PC-9 (cell line): Measurements from ENCODE around the gene FOXD4L6. TPM values are rescaled to one million over a fixed set of nuclear protein-coding genes. Genes with fewer than 3 reads are reported as not detected.
"Not testable (repeated sequence)": the region's sequence is repeated elsewhere in the genome, so short reads cannot be mapped to it uniquely, and the experiment has no call there.

ENCODE experiments used
- Bru-seq: library from RNA; stranded (reverse); fragments of 400-500 nt; gene quantifications from one replicate; lab custom pipeline; 2021; lab: Mats Ljungman, UMichigan
- BruChase-seq, 2 experiments: library from RNA; stranded (reverse); fragments of 400-500 nt; gene quantifications; one replicate each; lab custom pipeline; 2021; lab: Mats Ljungman, UMichigan
- BruUV-seq: library from RNA; stranded (reverse); fragments of 400-500 nt; replicated peaks from 2 replicates; lab custom pipeline; 2021; lab: Mats Ljungman, UMichigan
- CTCF ChIA-PET: fragments of 300-600 bp; sonication (Branson Sonifier 250); formaldehyde crosslinking; loops from one replicate; lab custom pipeline; 2022; ENCODE audit warnings: antibody characterized with exemption; lab: Charles Lee
- POLR2A ChIA-PET: fragments of 300-600 bp; sonication (Branson Sonifier 250); formaldehyde crosslinking; loops from one replicate; lab custom pipeline; 2022; ENCODE audit warnings: antibody characterized with exemption; ENCODE audit not compliant: unreplicated experiment; lab: Charles Lee
- DNase-seq, 2 experiments: peaks; one replicate each; pipeline versions ENCODE4 v3.0.0 to v3.0.0-alpha.2; 2015 to 2022; ENCODE audit warnings: mixed read lengths in 1 of 2
- H2AFZ ChIP-seq: fragments of 200-600 bp; sonication (generic); 2 replicates; pipeline ENCODE4 v1.8.1; 2017; ENCODE audit warnings: antibody characterized with exemption
- H3F3A ChIP-seq: fragments of 200-600 bp; sonication (generic); 2 replicates; pipeline ENCODE4 v1.8.1; 2017; ENCODE audit warnings: antibody characterized with exemption, mild to moderate bottlenecking, low read depth; ENCODE audit not compliant: insufficient read depth
- H3K27ac ChIP-seq: fragments of 200-600 bp; sonication (generic); 2 replicates; pipeline ENCODE4 v1.6.1; 2016; ENCODE audit warnings: mixed run types
- H3K27me3 ChIP-seq: fragments of 200-600 bp; sonication (generic); 2 replicates; pipeline ENCODE4 v1.6.1; 2016; ENCODE audit warnings: low read depth, mixed run types; ENCODE audit not compliant: insufficient read depth
- H3K36me3 ChIP-seq: fragments of 200-600 bp; sonication (generic); 2 replicates; pipeline ENCODE4 v1.6.1; 2016; ENCODE audit warnings: low read depth, mixed run types
- H3K4me1 ChIP-seq: fragments of 200-600 bp; sonication (generic); replicated peaks from 2 replicates; pipeline ENCODE4 v1.6.1; 2016; ENCODE audit warnings: mixed run types; ENCODE audit not compliant: insufficient read depth
- H3K4me2 ChIP-seq: fragments of 200-600 bp; sonication (generic); 2 replicates; pipeline ENCODE4 v1.6.1; 2017; ENCODE audit warnings: mixed run types
- H3K4me3 ChIP-seq: fragments of 200-600 bp; sonication (generic); 2 replicates; pipeline ENCODE4 v1.6.1; 2016; ENCODE audit warnings: mixed run types
- H3K79me2 ChIP-seq: fragments of 200-600 bp; sonication (generic); 2 replicates; pipeline ENCODE4 v1.6.1; 2017; ENCODE audit warnings: low read depth, mixed run types
- H3K9me2 ChIP-seq: fragments of 200-600 bp; sonication (generic); 2 replicates; pipeline ENCODE4 v1.8.1; 2017; ENCODE audit warnings: mild to moderate bottlenecking; ENCODE audit not compliant: insufficient read depth
- H3K9me3 ChIP-seq: fragments of 200-600 bp; sonication (generic); 2 replicates; pipeline ENCODE4 v1.8.1; 2016; ENCODE audit warnings: low read depth; ENCODE audit not compliant: insufficient read depth
- H4K20me1 ChIP-seq: fragments of 200-600 bp; sonication (generic); 2 replicates; pipeline ENCODE4 v1.8.1; 2017; ENCODE audit not compliant: insufficient read depth
- intact Hi-C: fragments of 100-400 bp; cut with micrococcal nuclease; formaldehyde crosslinking; loops from one replicate; pipeline ENCODE4 v1.10.0; 2022; ENCODE audit not compliant: unreplicated experiment
- long read RNA-seq: library from polyadenylated mRNA; stranded (forward); transcript quantifications from one replicate; pipeline ENCODE4 v2.0.0, GENCODE V29; 2022
- total RNA-seq: library from RNA; stranded (reverse); gene quantifications from 2 replicates; pipeline ENCODE4 v1.2.3, GENCODE V29; 2021

Gene FOXD4L6
- total RNA-seq = 0.20 TPM in 1 of 2 replicates, not detected in the other
- not detected for Bru-seq, nascent RNA
- BruChase-seq, experiment 1, labeled RNA remaining after a 2-hour chase = not detected
- BruChase-seq, experiment 2, labeled RNA remaining after a 6-hour chase = not detected
- long read RNA-seq = 0 reads

DNA sequence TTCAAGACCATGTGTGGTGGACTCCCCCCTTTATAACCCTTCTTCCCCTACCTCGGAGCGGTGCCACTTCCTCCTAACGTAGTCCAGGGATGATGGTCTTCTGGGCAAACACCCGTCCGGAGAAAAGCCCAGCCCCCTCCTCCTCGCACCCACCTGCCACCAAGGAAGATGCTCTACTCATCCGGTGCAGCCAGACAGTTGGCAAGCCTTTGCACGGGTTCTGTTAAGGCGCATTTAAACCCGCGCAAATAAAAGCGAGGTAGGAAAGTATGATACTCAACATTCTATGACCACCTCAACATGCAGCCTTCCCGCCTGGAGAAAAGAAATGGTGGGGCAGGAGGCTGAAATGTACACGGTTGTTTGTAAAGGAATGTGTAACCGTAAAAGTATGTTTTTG, at the start of gene FOXD4L6:
Gene FOXD4L6 (minus strand): TSS at position 101 of the 400 bp plus-strand sequence. CDS start 298 bp downstream, outside the sequence.
- H2AFZ ChIP-seq, H3K9me2 ChIP-seq, H3K9me3 ChIP-seq, H3K27ac ChIP-seq, H4K20me1 ChIP-seq, BruUV-seq, CTCF ChIA-PET, POLR2A ChIA-PET, H3K4me2 ChIP-seq, DNase-seq, H3K4me3 ChIP-seq, H3K27me3 ChIP-seq, H3F3A ChIP-seq, intact Hi-C loops, H3K4me1 ChIP-seq, H3K36me3 ChIP-seq, H3K79me2 ChIP-seq: not testable (repeated sequence)

DNA sequence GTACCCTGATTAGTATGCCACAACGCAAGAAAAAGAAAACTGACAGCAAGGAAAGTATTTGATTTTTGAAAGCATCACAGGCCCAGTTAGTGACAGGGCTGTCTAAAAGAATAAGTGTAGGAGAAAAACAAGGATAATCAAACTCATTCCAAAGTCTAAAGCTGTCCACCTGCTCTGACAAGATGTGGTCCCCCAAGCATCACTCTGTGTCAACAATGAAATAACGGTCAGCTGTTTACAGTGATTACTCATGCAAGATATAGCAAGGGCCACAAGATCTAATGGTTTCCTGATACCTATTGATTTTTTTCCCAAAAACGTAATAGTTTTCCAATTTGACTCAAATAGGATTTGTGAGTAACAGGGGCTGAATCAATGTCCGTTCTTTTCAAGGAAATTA, 46.5 kb upstream of the FOXD4L6 start:
- H3F3A ChIP-seq, H3K27me3 ChIP-seq, H2AFZ ChIP-seq, H3K4me2 ChIP-seq, H3K9me3 ChIP-seq, H3K79me2 ChIP-seq, POLR2A ChIA-PET, H4K20me1 ChIP-seq, intact Hi-C loops, H3K4me1 ChIP-seq, CTCF ChIA-PET, BruUV-seq, H3K9me2 ChIP-seq, DNase-seq, H3K27ac ChIP-seq, H3K36me3 ChIP-seq, H3K4me3 ChIP-seq: not testable (repeated sequence)

DNA sequence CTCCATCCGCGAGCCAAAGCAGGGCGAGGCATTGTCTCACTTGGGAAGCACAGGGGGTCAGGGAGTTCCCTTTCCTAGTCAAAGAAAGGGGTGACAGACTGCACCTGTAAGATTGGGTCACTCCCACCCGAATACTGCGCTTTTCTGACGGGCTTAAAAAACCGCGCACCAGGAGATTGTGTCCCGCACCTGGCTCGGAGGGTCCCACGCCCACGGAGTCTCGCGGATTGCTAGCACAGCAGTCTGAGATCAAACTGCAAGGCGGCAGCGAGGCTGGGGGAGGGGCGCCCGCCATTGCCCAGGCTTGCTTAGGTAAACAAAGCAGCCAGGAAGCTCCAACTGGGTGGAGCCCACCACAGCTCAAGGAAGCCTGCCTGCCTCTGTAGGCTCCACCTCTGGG, 21.6 kb upstream of the FOXD4L6 start:
- H3K9me3 ChIP-seq, H3K27me3 ChIP-seq, H3K36me3 ChIP-seq, CTCF ChIA-PET, H3F3A ChIP-seq, H3K27ac ChIP-seq, H3K79me2 ChIP-seq, H3K4me1 ChIP-seq, H2AFZ ChIP-seq, H3K9me2 ChIP-seq, H4K20me1 ChIP-seq, BruUV-seq, intact Hi-C loops, POLR2A ChIA-PET, DNase-seq, H3K4me2 ChIP-seq, H3K4me3 ChIP-seq: not testable (repeated sequence)

DNA sequence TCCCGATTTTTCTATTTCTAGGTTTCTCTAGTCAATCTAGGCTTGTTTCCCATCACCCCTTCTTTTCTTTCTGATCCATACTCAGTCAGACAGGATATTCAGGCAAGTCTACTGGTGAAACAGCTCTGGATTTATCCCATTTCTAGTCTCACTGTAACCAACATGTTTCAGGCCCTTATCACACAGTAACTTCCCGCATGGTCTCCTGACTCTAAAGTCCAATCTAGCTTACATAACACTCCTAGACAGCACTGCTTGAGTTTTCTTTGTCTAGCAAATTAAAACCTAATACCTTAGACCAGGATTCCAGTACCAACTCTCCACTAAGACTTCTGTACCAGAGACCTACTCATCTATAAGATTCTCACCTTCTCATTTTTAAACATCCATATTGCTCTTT, 13.4 kb upstream of the FOXD4L6 start:
- H3K27ac ChIP-seq, POLR2A ChIA-PET, BruUV-seq, H4K20me1 ChIP-seq, H3K36me3 ChIP-seq, H3K9me2 ChIP-seq, H3K4me1 ChIP-seq, DNase-seq, H3K79me2 ChIP-seq, CTCF ChIA-PET, H3F3A ChIP-seq, H2AFZ ChIP-seq, H3K9me3 ChIP-seq, H3K27me3 ChIP-seq, H3K4me3 ChIP-seq, intact Hi-C loops, H3K4me2 ChIP-seq: not testable (repeated sequence)

DNA sequence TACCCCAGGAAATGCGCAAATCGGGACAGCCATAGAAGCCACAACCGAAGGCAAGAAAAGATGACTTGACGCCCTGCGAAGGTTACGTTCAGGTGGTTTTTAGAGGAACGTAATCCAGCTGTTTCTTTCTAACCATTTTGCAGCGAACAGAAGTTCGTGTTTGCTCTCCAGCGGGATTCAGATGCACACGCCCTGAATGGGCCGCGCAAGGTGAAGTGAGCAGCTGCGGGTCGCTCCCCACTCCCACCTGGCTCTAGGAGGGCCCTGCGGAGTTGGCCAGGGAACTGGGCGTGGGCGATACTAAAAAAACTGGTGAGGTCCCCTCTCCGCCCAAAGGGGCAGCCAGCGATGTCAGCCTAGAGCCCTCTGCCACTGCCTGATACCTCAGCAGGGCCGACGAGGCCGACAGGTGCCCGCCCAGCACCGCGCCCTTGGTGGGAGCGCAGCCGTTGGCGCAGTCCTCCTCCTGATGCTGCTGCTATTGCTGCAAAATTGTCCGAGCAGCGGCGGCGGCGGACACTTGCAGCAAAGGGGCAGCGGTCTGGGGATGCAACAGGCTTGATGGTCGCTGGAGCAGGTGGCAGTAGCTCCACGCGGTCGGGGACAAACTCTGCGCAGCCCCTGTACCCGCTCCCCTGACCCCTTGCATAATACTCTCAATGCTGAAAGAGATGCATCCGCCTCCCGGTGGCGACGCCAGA, 1.6 kb downstream of the FOXD4L6 start:
- H3K4me2 ChIP-seq, H3K4me3 ChIP-seq, H4K20me1 ChIP-seq, H3K9me3 ChIP-seq, H3F3A ChIP-seq, CTCF ChIA-PET, H3K4me1 ChIP-seq, H3K36me3 ChIP-seq, H3K27me3 ChIP-seq, intact Hi-C loops, H3K79me2 ChIP-seq, POLR2A ChIA-PET, H3K9me2 ChIP-seq, BruUV-seq, DNase-seq, H2AFZ ChIP-seq, H3K27ac ChIP-seq: not testable (repeated sequence)

DNA sequence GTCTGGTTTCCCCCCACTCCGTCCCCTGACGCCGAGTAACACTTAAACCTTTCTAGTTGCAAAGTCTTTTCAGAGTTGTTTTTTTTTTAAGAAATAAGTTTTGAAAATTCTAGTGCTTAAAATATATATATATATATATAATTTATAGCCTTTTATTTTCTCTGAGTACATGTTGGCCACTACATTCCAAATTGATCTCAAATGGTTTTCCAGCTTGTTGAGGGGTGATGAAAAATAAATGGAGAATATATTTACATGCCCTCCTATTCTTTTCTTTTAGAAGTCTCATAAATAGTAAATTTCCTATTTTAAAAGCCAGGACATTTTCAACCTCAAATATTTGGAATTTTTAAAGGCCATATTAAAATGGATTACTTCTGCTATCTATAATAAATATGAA, 2.5 kb downstream of the FOXD4L6 start:
- H2AFZ ChIP-seq, H3K9me2 ChIP-seq, H3F3A ChIP-seq, H3K79me2 ChIP-seq, H3K36me3 ChIP-seq, H4K20me1 ChIP-seq, BruUV-seq, H3K4me1 ChIP-seq, H3K9me3 ChIP-seq, H3K4me3 ChIP-seq, H3K4me2 ChIP-seq, H3K27ac ChIP-seq, H3K27me3 ChIP-seq, POLR2A ChIA-PET, DNase-seq, intact Hi-C loops, CTCF ChIA-PET: not testable (repeated sequence)

DNA sequence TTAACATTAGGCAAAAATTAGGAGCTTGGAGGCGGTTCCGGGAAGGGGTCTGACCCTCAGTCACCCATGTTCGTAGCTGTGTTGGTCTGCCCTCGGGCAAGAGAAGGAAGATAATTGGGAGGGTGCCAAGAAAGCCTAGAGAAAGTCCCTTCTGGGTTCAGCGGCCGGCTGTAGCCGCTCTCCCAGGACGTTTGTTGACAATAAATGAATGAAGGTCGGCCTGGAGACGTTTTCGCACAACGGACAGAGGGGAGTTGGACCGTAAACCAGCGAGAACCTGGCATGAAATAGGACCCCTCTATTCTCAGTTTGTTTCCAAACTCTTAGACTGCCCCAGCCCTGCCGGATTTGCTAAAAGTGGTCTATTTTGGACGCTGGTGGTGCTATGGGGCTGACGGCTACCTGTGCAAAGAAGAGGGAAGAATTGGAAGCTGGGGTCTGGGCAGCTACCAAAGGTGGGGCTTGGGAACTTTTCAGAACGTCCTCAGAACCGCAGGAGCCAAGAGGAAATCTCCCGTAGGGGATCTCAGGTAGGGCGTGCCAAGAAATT, 3.3 kb downstream of the FOXD4L6 start:
- not testable (repeated sequence) for H3K36me3 ChIP-seq

More for the DNA sequence above, 3.3 kb downstream of the FOXD4L6 start:
- H2AFZ ChIP-seq, BruUV-seq, H3K9me2 ChIP-seq, H4K20me1 ChIP-seq, H3K27me3 ChIP-seq, intact Hi-C loops, H3K27ac ChIP-seq, DNase-seq, H3K79me2 ChIP-seq, H3K4me2 ChIP-seq, POLR2A ChIA-PET, CTCF ChIA-PET, H3K9me3 ChIP-seq, H3K4me3 ChIP-seq, H3K4me1 ChIP-seq, H3F3A ChIP-seq: not testable (repeated sequence)
